ENCODE data around the gene MKNK2.
"Not testable (repeated sequence)": the region's sequence is repeated elsewhere in the genome, so short reads cannot be mapped to it uniquely, and the experiment has no call there.

MKNK2 gene

GRCh38 chr19:1991018-1991913 lies 59.8 kb downstream of the MKNK2 start:
- Histone ChIP-seq H3K9ac (ENCODE audit: low read depth in 1 of 2, low read length in 2 of 2) (no peak overlapping the region), H3K27me3 (ENCODE audit: control insufficient read depth in 2 of 2, insufficient read depth in 2 of 2, low read length in 2 of 2) (no peaks in the 10 kb centered on the region), H3K4me3 (ENCODE audit: low read length in 2 of 2) (no peak overlapping the region), H3K36me3 (ENCODE audit: control insufficient read depth in 2 of 2, insufficient read depth in 2 of 2, low read length in 2 of 2) (peaks cover 24 to 38% of the 10 kb centered on the region in 2 donors), H3K9me3 (ENCODE audit: control insufficient read depth in 2 of 2, low read length in 2 of 2) (no peaks in the 10 kb centered on the region), H3K27ac (ENCODE audit: low read depth in 2 of 2, low read length in 2 of 2) (no peak overlapping the region), H3K4me1 (ENCODE audit: control insufficient read depth in 2 of 2, insufficient read depth in 2 of 2, low read length in 2 of 2) (no peaks in the 10 kb centered on the region)

DNA sequence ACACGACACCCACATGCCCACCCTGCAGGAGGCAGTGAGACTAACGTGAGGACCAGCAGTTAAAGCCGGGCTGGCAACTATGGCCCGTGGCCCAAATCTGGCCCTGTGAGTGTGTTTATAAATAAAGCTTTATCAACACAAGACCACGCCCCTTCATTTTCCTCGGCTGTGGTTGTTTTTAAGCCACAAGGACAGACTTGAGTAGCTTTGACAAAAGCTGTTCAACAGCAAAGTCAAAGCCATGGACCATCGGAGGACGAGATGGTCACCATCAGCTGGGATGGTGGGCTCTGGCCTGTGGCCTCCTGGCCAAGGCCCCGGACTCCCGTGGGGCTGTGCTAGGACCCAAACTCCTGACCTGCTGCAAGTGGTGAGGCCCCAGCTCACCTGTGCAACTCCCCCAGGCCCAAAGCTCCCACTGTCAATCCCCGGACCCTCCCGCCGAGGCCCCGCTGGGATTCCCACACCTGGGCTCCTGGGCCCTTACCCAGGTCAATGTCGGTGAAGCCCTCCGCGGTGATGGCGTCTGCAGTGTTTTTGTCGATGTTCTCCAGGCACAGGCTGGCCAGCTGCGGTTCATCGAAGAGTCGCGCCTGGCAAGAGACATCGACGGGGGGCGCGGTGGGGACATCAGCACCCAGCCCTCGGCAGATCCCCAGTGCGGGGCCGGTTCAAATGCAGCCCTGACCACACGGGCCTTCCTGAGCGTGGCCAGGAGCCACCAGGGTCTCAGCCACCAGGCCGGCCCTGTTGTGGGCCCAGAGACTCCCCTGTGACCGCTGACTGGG lies 60.6 kb downstream of the MKNK2 start:
- Histone ChIP-seq H3K9ac (ENCODE audit: low read depth in 1 of 2, low read length in 2 of 2) (no peak overlapping the region), H3K4me3 (ENCODE audit: low read length in 2 of 2) (no peak overlapping the region), H3K27ac (ENCODE audit: low read depth in 2 of 2, low read length in 2 of 2) (no peak overlapping the region), H3K36me3 (ENCODE audit: control insufficient read depth in 2 of 2, insufficient read depth in 2 of 2, low read length in 2 of 2) (peaks cover 31 to 45% of the 10 kb centered on the region in 2 donors), H3K27me3 (ENCODE audit: control insufficient read depth in 2 of 2, insufficient read depth in 2 of 2, low read length in 2 of 2) (no peaks in the 10 kb centered on the region), H3K9me3 (ENCODE audit: control insufficient read depth in 2 of 2, low read length in 2 of 2) (no peaks in the 10 kb centered on the region), H3K4me1 (ENCODE audit: control insufficient read depth in 2 of 2, insufficient read depth in 2 of 2, low read length in 2 of 2) (no peaks in the 10 kb centered on the region)

DNA sequence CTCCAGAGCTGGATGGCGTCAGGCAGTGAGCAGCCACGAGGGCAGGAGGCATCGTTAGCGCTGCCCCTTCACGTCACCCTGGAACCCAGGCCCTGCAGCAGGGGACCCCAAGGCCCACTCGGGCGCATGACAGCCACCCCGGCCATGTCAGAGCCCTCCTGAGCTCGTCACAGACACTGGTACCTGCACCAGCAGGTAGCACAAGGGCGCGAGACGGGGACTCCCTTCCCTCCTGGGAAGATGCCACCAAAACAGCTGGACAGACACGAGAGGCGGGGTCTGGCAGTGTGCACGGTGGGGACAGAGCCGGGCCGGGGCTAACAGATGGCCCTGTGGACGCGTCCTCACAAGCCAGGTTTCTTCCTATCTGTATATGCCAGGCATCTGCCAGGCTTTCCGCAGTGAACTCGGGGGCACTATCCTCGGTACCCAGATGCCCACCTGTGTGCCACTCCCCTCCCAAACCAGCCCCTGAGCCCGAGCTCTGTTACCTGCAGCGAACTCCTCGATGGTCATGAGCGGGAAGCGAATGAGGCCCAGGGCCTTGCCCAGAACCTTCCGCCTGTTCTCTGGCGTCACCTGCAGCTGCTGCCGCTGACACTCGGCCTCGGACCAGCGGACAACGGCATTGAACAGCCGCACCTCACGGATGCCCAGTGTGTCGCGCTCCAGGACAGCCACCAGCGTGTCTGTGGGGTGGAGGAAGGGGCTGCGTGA lies 61.4 kb downstream of the MKNK2 start:
- no peaks in the 10 kb centered on the region for H3K4me1 ChIP-seq (ENCODE audit: control insufficient read depth in 2 of 2, insufficient read depth in 2 of 2, low read length in 2 of 2)
- no peak overlapping the region for H3K4me3 ChIP-seq (ENCODE audit: low read length in 2 of 2)
- no peak overlapping the region for H3K9ac ChIP-seq (ENCODE audit: low read depth in 1 of 2, low read length in 2 of 2)
- H3K36me3 ChIP-seq (ENCODE audit: control insufficient read depth in 2 of 2, insufficient read depth in 2 of 2, low read length in 2 of 2): peaks cover 38 to 51% of the 10 kb centered on the region in 2 donors
- no peaks in the 10 kb centered on the region for H3K27me3 ChIP-seq (ENCODE audit: control insufficient read depth in 2 of 2, insufficient read depth in 2 of 2, low read length in 2 of 2)
- H3K9me3 ChIP-seq (ENCODE audit: control insufficient read depth in 2 of 2, low read length in 2 of 2): no peaks in the 10 kb centered on the region
- H3K27ac ChIP-seq (ENCODE audit: low read depth in 2 of 2, low read length in 2 of 2): no peak overlapping the region

GRCh38 chr19:1988464-1988863 lies 62.6 kb downstream of the MKNK2 start:
- not testable (repeated sequence) for H3K9me3 ChIP-seq (ENCODE audit: control insufficient read depth in 2 of 2, low read length in 2 of 2); H3K9ac ChIP-seq (ENCODE audit: low read depth in 1 of 2, low read length in 2 of 2); H3K27ac ChIP-seq (ENCODE audit: low read depth in 2 of 2, low read length in 2 of 2); H3K27me3 ChIP-seq (ENCODE audit: control insufficient read depth in 2 of 2, insufficient read depth in 2 of 2, low read length in 2 of 2); H3K4me3 ChIP-seq (ENCODE audit: low read length in 2 of 2); H3K4me1 ChIP-seq (ENCODE audit: control insufficient read depth in 2 of 2, insufficient read depth in 2 of 2, low read length in 2 of 2)
- peaks cover 38 to 50% of the 10 kb centered on the region in 2 donors for H3K36me3 ChIP-seq (ENCODE audit: control insufficient read depth in 2 of 2, insufficient read depth in 2 of 2, low read length in 2 of 2)
